HG02970 (cell line): ENCODE measurements around the gene TAF13.
A peak's percentile ranks its signal among the peaks of the same experiment; 100 is the strongest.

Source experiments
- ATAC-seq: cut with Tn5 transposase; IDR thresholded peaks from one replicate; pipeline ENCODE4 v1.9.1; 2021; ENCODE audit warnings: mild to moderate bottlenecking, moderate library complexity, moderate number of reproducible peaks; ENCODE audit not compliant: unreplicated experiment, low FRiP score

TAF13 gene, protein sequence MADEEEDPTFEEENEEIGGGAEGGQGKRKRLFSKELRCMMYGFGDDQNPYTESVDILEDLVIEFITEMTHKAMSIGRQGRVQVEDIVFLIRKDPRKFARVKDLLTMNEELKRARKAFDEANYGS

DNA sequence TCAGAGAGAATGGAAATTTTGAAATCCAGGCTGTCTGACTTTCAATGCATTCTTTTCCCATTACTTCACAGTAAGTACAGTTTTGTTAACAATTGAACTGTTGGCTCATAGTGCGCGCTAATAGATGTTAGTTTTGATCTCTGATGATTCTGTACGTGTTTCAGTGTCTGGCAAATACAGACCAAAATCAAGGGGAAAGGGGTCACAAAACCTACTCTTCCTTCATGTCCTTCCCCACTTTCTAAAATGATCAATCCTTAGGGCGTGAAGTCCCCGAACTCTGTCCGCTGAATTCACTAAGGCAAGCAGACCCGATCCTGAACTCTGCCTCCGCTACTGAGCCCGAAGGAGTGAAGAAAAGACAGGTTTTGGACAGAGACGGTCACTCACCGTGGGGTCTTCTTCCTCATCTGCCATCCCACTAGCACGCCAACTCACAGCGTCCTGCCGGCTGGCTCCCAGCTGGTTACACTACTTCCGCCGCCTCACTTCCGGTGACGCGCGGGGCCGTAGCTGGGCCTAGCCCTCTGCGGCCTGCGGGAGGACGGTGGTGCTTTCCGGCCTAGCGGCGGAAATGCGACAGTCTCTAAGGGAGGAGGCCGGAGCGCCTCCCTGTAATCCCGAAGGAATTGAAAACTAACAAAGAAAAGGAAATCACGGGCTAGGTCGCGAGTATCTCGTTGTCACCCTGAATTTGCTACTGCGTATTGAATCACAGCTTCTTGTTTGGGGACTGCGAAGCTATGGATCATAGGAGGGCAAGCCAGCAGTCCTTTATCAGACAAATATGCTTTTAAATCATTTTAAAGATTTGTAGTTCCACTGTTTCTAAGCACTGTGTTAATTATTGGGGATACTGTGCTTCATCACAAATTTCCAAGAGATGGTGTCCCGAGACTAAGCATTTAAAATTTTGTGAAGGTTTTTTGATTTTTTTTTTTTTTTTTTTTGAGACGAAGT, at the start of gene TAF13:
TSS of gene TAF13 (minus strand) at position 473 of the 960 bp plus-strand sequence. CDS start at position 417, 56 bp downstream.
- ATAC-seq: peak; percentile 95

DNA sequence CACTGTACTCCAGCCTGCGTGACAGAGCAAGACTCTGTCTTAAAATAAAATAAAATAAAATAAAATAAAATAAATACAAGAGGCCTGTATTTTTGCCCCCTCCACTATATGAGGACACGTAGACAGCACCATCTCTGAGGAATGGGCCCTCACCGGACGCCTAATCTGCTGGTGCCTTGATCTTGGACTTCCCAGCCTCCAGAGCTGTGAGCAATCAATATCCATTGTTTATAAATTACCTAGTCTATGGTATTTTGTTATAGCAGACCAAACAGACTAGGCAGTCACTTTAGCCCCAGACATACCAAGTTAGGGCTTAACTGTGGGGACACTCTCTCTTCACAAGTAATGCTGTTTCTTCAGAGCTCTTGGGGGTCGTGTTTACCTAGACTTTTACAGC, 44.6 kb upstream of the TAF13 start:
- no peak for ATAC-seq

DNA sequence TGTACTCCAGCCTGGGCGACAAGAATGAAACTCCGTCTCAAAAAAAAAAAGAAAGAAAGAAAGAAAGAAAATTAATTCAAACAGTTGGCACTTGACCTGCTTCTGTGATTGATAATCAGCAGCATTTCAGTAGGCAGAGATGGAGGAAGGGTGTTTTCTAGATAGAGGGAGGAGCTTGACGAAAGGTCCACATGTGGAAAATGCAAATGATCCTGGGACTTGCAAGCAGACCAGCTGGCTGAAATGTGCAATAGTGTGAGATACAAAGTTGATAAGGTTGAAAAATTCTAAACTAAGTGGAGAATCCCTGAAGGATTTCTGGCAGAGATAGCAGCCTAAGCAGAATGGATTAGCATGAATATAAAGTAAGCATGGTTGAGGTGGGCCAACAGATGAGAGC, 42.3 kb upstream of the TAF13 start:
- ATAC-seq: no peak

DNA sequence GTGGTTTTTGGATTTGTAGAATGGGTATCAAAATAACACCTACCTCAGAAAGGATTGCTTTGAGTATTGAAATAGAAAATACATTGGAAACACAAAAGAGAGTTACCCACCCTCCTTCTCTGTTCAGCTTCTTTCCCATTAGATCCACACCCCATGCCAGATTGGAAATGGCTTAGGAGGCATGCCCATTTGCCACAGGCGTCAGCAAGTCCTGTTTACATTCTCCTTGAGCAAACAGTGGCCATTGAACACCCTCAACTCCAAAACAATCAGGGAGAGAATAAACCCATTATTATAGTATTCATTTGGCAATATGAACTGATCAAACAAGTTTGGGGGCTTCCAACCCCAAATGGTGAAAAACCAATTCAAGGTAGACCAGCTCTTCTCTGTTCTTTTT, 40.5 kb upstream of the TAF13 start:
- no peak for ATAC-seq

DNA sequence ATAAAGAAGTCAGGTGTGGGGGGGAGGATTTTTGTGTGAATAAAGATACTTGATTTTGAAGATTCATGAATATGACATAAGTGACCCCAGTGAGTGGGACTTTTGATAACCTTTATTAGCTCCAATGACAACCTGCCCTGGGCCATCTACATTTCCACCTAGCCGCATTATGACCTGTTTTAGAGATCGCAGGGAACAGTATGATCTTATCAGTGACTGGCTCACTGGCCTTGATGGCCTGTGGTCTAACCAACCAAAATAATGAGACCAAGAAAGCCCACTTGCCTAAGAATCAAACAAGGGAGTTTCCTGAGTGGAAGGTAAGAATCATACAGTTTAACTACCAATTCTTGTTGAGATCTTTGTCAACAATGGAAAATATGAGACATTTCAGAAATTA, 39.9 kb upstream of the TAF13 start:
- no peak for ATAC-seq

DNA sequence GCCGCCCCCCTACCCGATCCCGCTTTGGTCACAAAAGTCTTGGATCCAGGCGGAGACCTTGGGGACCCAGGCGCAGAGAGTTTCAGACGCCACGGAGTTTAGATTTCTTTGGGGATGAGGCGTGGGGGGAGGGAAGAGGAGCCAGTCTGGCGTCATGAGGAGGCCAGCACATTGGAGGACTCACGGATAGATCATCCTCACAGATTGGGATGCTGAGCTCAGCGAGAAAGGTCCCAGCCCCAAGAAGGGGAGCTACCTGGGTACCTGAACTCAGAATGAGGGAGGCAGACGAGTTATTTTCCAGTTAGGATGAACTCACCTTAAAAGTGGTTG, 38.5 kb upstream of the TAF13 start:
- ATAC-seq: no peak

DNA sequence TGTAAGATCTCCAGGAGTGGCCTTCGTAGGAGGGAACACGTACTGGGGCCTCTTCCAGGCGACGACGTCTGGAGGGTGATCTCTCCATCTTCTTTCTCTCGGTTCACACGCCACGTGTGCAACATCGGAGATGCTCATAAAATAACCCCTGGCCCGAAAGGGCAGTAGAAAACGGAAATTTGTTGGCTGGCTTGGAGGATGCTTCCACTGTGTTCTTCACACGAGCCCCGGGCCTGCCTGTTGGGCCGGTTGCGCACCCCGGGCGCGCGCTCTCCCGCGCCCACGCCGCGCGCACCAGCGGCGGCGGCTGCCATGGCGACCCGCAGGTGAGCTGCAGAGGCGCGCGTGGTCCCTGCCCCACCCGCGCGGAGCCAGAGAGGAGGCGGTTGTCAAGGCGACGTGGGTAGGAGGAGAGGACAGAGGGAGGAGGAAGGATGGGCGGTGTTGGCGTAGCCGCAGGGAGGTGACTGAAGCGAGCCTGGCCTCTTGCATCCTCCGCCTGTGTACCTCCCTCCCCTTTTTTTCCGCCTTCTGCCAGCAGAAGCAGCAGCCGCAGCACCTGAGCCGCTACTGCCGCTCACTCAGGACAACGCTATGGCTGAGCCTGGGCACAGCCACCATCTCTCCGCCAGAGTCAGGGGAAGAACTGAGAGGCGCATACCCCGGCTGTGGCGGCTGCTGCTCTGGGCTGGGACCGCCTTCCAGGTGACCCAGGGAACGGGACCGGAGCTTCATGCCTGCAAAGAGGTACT, 38.0 kb upstream of the TAF13 start, which contains the start of gene ELAPOR1:
TSS of gene ELAPOR1 (plus strand) at position 526 of the 752 bp plus-strand sequence. CDS start at position 595, 69 bp downstream.
- ATAC-seq: peak; percentile 47

DNA sequence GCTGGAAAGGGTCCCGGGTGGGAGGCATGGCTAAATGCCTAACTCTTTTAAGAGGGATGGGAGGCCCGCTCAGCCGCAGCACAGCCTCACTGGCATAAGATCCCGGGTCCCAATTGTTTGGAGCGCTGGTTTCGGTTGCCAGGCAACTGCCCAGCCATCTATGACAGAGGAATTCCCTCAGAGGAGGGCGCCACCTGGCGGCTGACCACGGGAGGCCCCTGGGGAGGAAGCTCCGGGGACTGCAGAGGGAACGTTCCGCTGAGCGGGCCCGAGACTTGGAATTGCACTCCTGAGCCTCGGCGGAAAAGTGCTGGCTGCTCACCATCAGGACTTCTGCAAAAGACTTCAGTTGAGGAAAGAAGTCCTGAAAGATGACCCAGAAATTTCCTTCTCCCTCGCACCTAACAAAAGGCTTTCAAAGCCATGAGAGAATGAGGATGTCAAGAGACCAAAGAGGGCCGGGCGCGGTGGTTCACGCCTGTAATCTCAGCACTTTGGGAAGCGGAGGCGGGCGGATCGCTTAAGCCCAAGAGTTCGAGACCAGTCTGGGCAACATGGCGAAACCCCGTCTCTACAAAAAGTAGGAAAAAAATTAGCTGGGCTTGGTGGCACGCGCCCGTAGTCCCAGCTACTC, 37.0 kb upstream of the TAF13 start:
- ATAC-seq: peak; percentile 53

DNA sequence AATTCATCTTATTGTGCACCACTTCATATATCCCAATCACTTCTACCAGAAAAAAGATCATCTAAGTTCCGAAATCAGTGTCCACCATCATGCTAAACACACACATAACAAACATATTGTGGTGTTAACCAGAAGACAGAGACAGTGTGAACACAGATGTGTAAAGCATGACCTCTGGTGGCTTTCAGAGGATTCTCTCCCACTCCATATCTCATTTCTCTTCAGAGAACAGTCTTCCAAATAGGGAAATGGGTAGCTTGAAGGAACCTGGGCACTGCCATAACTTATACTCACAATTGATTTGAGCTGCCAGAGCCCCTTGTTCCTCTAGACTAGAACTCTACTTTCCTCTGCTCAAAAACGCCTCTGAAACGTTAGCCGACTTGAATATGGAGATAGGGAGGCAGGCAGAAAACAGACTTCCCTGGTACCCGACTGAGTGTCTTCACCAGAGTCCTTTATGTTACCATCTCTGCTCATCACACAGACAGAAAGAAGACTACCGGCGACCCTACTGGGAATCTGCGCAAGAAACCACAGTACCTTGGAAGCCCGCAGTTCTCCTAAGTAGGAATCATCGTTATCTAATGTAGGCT, 36.4 kb upstream of the TAF13 start:
- no peak for ATAC-seq

DNA sequence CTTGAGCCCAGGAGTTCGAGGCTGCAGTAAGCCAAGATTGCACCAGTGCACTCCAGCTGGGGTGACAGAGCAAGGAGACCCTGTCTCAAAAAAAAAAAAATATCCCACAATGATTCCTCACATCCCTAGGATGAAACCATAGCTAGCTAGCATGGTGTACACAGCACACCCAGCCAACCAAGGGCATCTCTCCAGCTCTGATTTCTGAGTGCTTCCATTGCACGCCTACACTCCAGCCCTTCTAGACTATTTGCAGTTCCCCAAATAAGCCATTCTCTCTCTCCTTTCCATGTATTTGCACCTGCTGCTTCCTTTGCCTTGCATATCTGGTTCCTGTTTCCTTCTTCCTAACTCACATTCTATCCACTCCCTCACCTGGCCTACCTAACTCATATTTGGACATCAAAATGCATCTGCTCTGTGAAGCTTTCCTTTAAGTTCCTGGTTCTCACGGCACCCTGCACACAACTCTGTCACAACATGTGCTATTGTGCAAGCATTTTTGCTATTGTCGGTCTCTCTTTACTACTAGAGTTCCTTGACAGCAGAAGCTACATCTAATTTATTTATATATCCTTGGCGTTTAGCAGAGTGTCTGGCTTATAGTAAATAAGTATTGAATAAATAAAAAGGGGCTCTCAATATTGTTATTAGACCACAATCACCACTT, 35.7 kb upstream of the TAF13 start:
- ATAC-seq: no peak

DNA sequence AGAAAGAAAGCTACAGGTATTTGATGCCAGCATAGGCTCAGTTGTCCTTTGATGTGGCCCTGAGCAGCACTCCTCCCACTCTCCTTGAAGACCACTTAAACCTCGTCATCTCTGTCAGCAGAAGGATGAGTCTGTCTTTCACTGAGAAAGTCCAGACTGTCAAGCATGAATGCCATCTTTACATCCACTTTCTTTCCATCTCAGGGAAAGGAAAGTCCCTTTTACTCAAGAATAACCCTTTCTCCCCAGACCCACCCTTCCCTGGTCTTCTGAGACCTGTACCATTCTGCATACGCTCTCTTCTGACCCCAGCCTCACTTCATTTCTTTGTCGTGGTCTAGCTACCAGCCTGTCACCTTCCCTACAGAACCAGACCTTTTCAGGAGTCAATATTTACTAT, 34.1 kb upstream of the TAF13 start:
- no peak for ATAC-seq

DNA sequence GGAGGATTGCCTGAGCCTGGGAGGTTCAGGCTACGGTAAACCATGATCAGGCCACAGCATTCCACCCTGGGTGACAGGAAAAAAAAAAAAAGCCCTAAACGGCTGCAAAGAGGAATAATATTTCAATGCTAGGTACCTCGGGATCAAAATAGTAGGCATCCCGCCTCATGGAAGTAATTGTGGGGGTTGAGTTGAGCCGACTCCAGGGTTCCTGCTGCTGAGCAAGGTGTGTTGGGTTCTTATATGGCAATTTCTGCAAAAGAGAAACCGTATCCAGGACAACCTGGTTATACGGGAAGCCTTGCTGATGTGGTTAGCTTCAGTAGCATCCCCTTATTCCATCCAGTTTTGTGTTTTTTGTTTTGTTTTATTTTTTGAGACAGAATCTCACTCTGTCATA, 32.0 kb upstream of the TAF13 start:
- no peak for ATAC-seq

DNA sequence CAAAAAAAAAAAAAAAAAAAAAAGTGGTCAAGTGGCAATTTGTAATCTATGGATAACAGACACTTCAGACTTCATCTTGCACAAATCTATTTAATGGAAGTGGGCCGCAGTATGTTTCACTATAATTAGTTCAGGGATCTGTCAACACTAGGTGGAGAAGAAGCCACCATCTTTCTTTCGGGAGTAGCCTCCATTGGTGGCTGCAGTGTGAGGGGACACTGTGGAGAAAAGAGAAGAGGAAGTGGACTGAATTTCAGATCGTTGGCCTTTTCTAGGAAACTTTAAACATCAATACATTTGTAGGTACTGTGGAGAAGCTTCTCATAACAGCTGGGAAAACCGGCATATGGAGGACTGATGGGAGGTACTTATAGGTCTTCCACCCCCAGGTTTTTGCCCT, 30.1 kb upstream of the TAF13 start:
- ATAC-seq: no peak

DNA sequence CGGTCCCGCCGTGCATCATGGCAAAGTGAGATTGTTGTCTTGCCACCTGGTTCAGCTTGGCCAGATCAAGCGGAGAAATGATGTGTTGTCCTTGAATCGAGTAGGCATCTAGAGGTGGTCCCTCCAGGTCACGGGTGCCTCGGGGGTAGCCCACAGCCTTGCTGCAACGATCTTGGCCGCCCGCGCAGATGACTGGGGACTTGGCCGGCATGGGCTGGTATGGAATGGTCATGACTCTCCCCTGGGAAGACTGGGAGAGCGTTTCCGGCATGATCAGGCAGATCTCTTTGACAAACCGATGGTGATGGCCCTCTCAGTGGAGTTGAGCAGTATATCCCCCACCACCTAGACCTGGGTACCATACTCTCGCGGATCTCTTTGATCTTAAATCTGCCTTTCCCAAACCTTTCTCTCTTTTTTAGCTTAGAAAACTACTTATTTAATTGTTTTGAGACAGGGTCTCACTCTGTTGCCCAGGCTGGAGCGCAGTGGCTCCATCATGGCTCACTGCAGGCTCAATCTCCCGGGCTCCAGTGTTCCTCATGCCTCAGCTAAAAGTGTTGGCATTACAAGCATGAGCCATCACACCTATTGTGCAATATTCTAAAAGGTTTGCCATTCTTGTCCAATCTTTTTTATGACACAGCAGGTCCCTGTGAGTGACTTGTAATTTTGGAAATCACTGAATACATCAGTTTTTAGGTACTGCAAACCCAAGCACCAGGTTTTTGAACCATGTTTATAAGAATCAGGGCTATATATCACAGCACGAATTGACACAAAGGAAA, 28.8 kb upstream of the TAF13 start:
- no peak for ATAC-seq

DNA sequence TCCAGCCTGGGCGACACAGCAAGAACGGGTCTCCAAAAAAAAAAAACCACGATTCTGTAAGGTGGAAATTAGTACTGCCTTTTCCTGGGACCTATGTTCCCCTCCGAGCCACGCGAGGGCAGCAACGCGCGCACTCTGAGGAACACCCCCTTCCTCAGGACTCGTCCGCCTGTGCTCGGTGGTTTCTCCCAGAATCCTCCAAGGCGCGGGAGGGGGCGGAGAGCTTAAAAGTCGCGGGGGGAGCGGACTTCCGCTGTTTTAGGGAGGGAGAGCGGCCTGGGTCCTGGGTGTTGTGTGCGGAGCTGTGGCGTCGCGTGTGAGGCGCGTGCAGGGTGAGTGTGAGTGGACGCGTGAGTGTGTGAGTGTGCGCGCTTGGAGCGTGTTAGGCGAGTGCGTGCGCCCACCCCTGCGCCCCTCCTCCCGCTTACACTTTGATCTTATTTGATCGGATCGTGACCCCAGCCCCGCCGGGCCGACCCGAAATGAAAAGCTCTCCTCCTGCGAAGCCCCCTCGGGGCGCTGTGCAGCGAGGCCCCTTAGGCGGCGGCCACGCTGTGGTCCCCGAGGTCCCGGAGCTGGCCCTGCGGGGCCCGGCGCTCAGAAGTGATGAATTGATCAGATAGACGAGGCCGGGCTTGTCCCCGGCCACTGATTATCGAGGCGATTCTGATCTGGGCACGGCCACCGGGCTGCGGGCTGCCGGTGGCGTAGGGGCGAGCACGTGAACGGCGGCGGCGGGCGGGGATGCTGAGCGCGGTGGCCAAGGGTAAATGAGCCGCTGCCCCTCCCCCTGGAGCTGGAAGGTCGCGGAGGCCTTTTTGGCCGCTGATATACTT, 24.4 kb upstream of the TAF13 start:
- peak; percentile 89 for ATAC-seq

DNA sequence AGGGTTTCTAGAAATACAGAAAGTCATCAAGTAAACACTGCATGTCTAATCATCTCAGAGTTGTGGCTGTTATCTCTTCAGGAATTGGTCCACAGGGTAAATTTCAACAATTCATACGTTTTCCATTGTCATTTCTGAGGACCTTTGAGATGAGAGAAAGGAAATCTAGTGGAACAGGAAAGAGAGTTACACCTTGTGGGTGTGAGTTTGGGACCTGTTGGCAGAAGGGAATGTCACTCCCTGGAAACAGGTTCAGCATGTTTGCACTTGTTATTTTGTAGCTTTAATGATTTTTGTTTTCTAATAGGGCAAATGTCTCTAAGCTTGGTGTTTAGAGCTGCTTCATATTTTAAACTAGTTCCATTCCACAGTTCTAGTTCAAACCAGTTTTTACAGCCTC, 20.3 kb upstream of the TAF13 start:
- no peak for ATAC-seq

DNA sequence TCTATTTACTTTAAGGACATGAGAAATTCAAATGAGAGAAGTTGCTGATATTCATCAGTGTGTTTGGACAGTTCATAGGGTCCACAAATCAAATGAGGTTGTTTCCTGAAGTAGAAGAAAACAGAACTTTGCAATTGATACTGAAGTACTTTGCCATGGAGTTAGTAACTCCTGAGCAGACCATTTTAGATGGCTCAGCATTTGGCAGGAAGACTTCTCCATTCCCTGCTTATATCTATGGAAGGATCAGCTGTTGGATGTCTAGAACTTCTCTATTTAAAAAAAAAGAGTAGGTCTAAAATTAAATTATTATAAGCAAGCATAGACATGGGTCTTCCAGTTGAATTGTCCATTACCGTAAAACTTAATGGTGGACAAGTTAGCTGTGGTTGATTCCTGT, 19.8 kb upstream of the TAF13 start:
- ATAC-seq: no peak

DNA sequence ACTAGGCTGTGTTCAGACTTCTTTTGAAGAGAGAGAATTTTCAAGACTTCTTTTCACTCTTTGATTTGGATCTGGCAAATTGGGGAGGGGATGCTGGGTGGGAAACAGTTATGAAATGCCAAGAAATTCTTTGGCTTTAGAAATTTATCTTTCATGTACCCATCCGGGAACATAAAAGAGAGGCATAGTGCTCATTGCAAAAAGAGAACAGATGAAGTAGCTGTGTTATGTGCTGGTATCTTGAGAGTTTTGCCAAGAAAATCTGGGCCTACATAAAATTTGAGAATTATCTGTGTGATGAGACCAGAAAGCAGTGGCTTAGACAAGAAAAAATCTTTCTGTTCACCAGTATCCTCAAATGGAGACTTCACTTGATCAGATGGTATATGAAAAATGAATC, 19.1 kb upstream of the TAF13 start:
- ATAC-seq: no peak
